ENCODE data around the gene ADAMTS1.
"Not testable (repeated sequence)": the region's sequence is repeated elsewhere in the genome, so short reads cannot be mapped to it uniquely, and the experiment has no call there.

ADAMTS1 gene

GRCh38 chr21:26856871-26857350, 11.7 kb upstream of the ADAMTS1 start:
- not testable (repeated sequence) for H3K9ac ChIP-seq (ENCODE audit: low read depth, low read length); H3K27ac ChIP-seq (ENCODE audit: low read depth, low read length); H3K4me3 ChIP-seq (ENCODE audit: low read depth, low read length); H3K27me3 ChIP-seq (ENCODE audit: control insufficient read depth, insufficient read depth, low read length); H3K9me3 ChIP-seq (ENCODE audit: control insufficient read depth, insufficient read depth, low read length); H3K36me3 ChIP-seq (ENCODE audit: control insufficient read depth, insufficient read depth, low read length)
- H3K4me1 ChIP-seq (ENCODE audit: control insufficient read depth, insufficient read depth, low read length): peaks cover 22% of the 10 kb centered on the region

GRCh38 chr21:26854695-26855094, 9.5 kb upstream of the ADAMTS1 start:
- H3K9ac ChIP-seq (ENCODE audit: low read depth, low read length); H3K36me3 ChIP-seq (ENCODE audit: control insufficient read depth, insufficient read depth, low read length); H3K27ac ChIP-seq (ENCODE audit: low read depth, low read length); H3K27me3 ChIP-seq (ENCODE audit: control insufficient read depth, insufficient read depth, low read length); H3K4me3 ChIP-seq (ENCODE audit: low read depth, low read length); H3K9me3 ChIP-seq (ENCODE audit: control insufficient read depth, insufficient read depth, low read length): not testable (repeated sequence)
- peaks cover 41% of the 10 kb centered on the region for H3K4me1 ChIP-seq (ENCODE audit: control insufficient read depth, insufficient read depth, low read length)

- peak overlapping the region; percentile 18; the same call in 1 of the 2 replicates for H3K4me3 ChIP-seq (ENCODE audit: low read depth, low read length)
- peaks cover 45% of the 10 kb centered on the region for H3K4me1 ChIP-seq (ENCODE audit: control insufficient read depth, insufficient read depth, low read length)
- H3K27me3 ChIP-seq (ENCODE audit: control insufficient read depth, insufficient read depth, low read length): peaks cover 13% of the 10 kb centered on the region
- H3K9me3 ChIP-seq (ENCODE audit: control insufficient read depth, insufficient read depth, low read length): no peaks in the 10 kb centered on the region
- peak overlapping the region; percentile 81 for H3K27ac ChIP-seq (ENCODE audit: low read depth, low read length)
- H3K9ac ChIP-seq (ENCODE audit: low read depth, low read length): no peak overlapping the region; the same call in 1 of the 2 replicates
- H3K36me3 ChIP-seq (ENCODE audit: control insufficient read depth, insufficient read depth, low read length): no peaks in the 10 kb centered on the region
Observed at GRCh38 chr21:26852423-26852822, 7.2 kb upstream of the ADAMTS1 start.

- Histone ChIP-seq H3K27ac (ENCODE audit: low read depth, low read length) (peak overlapping the region; percentile 31), H3K4me1 (ENCODE audit: control insufficient read depth, insufficient read depth, low read length) (peaks cover 47% of the 10 kb centered on the region), H3K36me3 (ENCODE audit: control insufficient read depth, insufficient read depth, low read length) (no peaks in the 10 kb centered on the region), H3K9ac (ENCODE audit: low read depth, low read length) (no peak overlapping the region), H3K27me3 (ENCODE audit: control insufficient read depth, insufficient read depth, low read length) (peaks cover 24% of the 10 kb centered on the region), H3K4me3 (ENCODE audit: low read depth, low read length) (no peak overlapping the region), H3K9me3 (ENCODE audit: control insufficient read depth, insufficient read depth, low read length) (no peaks in the 10 kb centered on the region)
Observed at GRCh38 chr21:26851109-26851944, 6.1 kb upstream of the ADAMTS1 start.

- Histone ChIP-seq H3K4me1 (ENCODE audit: control insufficient read depth, insufficient read depth, low read length) (peaks cover 42% of the 10 kb centered on the region), H3K27ac (ENCODE audit: low read depth, low read length) (no peak overlapping the region)
Observed at GRCh38 chr21:26850116-26850643, 5.0 kb upstream of the ADAMTS1 start.

GRCh38 chr21:26849428-26850115, 4.4 kb upstream of the ADAMTS1 start:
- H3K36me3 ChIP-seq (ENCODE audit: control insufficient read depth, insufficient read depth, low read length): no peaks in the 10 kb centered on the region
- peaks cover 42% of the 10 kb centered on the region for H3K4me1 ChIP-seq (ENCODE audit: control insufficient read depth, insufficient read depth, low read length)
- no peak overlapping the region for H3K27ac ChIP-seq (ENCODE audit: low read depth, low read length)
- no peak overlapping the region; the same call in 1 of the 2 replicates for H3K4me3 ChIP-seq (ENCODE audit: low read depth, low read length)
- peaks cover 31% of the 10 kb centered on the region for H3K27me3 ChIP-seq (ENCODE audit: control insufficient read depth, insufficient read depth, low read length)
- H3K9ac ChIP-seq (ENCODE audit: low read depth, low read length): no peak overlapping the region
- H3K9me3 ChIP-seq (ENCODE audit: control insufficient read depth, insufficient read depth, low read length): no peaks in the 10 kb centered on the region

More at GRCh38 chr21:26850116-26850643, 5.0 kb upstream of the ADAMTS1 start:
- H3K9me3 ChIP-seq (ENCODE audit: control insufficient read depth, insufficient read depth, low read length): no peaks in the 10 kb centered on the region
- H3K4me3 ChIP-seq (ENCODE audit: low read depth, low read length): no peak overlapping the region
- H3K9ac ChIP-seq (ENCODE audit: low read depth, low read length): no peak overlapping the region
- H3K27me3 ChIP-seq (ENCODE audit: control insufficient read depth, insufficient read depth, low read length): peaks cover 31% of the 10 kb centered on the region
- no peaks in the 10 kb centered on the region for H3K36me3 ChIP-seq (ENCODE audit: control insufficient read depth, insufficient read depth, low read length)

GRCh38 chr21:26847921-26848320, 2.7 kb upstream of the ADAMTS1 start:
- Histone ChIP-seq H3K27ac (ENCODE audit: low read depth, low read length) (no peak overlapping the region), H3K4me1 (ENCODE audit: control insufficient read depth, insufficient read depth, low read length) (peaks cover 45% of the 10 kb centered on the region), H3K9me3 (ENCODE audit: control insufficient read depth, insufficient read depth, low read length) (no peaks in the 10 kb centered on the region), H3K4me3 (ENCODE audit: low read depth, low read length) (no peak overlapping the region), H3K36me3 (ENCODE audit: control insufficient read depth, insufficient read depth, low read length) (no peaks in the 10 kb centered on the region), H3K27me3 (ENCODE audit: control insufficient read depth, insufficient read depth, low read length) (peaks cover 37% of the 10 kb centered on the region), H3K9ac (ENCODE audit: low read depth, low read length) (no peak overlapping the region)

GRCh38 chr21:26847002-26847401, 1.8 kb upstream of the ADAMTS1 start:
- Histone ChIP-seq H3K27ac (ENCODE audit: low read depth, low read length) (no peak overlapping the region), H3K9me3 (ENCODE audit: control insufficient read depth, insufficient read depth, low read length) (no peaks in the 10 kb centered on the region), H3K36me3 (ENCODE audit: control insufficient read depth, insufficient read depth, low read length) (peaks cover 5% of the 10 kb centered on the region), H3K4me1 (ENCODE audit: control insufficient read depth, insufficient read depth, low read length) (peaks cover 43% of the 10 kb centered on the region), H3K4me3 (ENCODE audit: low read depth, low read length) (peak overlapping the region; percentile 74), H3K27me3 (ENCODE audit: control insufficient read depth, insufficient read depth, low read length) (peaks cover 37% of the 10 kb centered on the region), H3K9ac (ENCODE audit: low read depth, low read length) (peak overlapping the region; percentile 67; the same call in 1 of the 2 replicates)

GRCh38 chr21:26846036-26846931, 1.1 kb upstream of the ADAMTS1 start:
- H3K9me3 ChIP-seq (ENCODE audit: control insufficient read depth, insufficient read depth, low read length): no peaks in the 10 kb centered on the region
- H3K4me3 ChIP-seq (ENCODE audit: low read depth, low read length): peak overlapping the region; percentile 74
- peak overlapping the region; percentile 67 for H3K9ac ChIP-seq (ENCODE audit: low read depth, low read length)
- H3K27me3 ChIP-seq (ENCODE audit: control insufficient read depth, insufficient read depth, low read length): peaks cover 37% of the 10 kb centered on the region
- H3K27ac ChIP-seq (ENCODE audit: low read depth, low read length): peak overlapping the region; percentile 74
- H3K36me3 ChIP-seq (ENCODE audit: control insufficient read depth, insufficient read depth, low read length): peaks cover 12% of the 10 kb centered on the region
- peaks cover 36% of the 10 kb centered on the region for H3K4me1 ChIP-seq (ENCODE audit: control insufficient read depth, insufficient read depth, low read length)

- Histone ChIP-seq H3K9ac (ENCODE audit: low read depth, low read length) (peak overlapping the region; percentile 67), H3K4me1 (ENCODE audit: control insufficient read depth, insufficient read depth, low read length) (peaks cover 30% of the 10 kb centered on the region), H3K27ac (ENCODE audit: low read depth, low read length) (peak overlapping the region; percentile 58), H3K36me3 (ENCODE audit: control insufficient read depth, insufficient read depth, low read length) (peaks cover 17% of the 10 kb centered on the region), H3K27me3 (ENCODE audit: control insufficient read depth, insufficient read depth, low read length) (peaks cover 37% of the 10 kb centered on the region), H3K4me3 (ENCODE audit: low read depth, low read length) (peak overlapping the region; percentile 74), H3K9me3 (ENCODE audit: control insufficient read depth, insufficient read depth, low read length) (no peaks in the 10 kb centered on the region)
Observed at GRCh38 chr21:26845759-26846035, 488 bp upstream of the ADAMTS1 start.

Data from HUES48 (cell line).